CD4-positive, CD25-positive, alpha-beta regulatory T cell (primary cell): ENCODE measurements around the gene DNTTIP2. TPM values are rescaled to one million over a fixed set of nuclear protein-coding genes. Genes with fewer than 3 reads are reported as not detected.
A peak's percentile ranks its signal among the peaks of the same experiment; 100 is the strongest.

Source experiments
- ATAC-seq, 2 donors: fragments of 150-1000 bp; cut with Tn5 transposase; one replicate each; pipeline ENCODE4 v1.10.0; 2021; ENCODE audit warnings: low read depth in 2 of 2, moderate number of reproducible peaks in 2 of 2, moderate library complexity in 1 of 2
- DNase-seq, 3 donors: peaks; one replicate each; pipeline versions ENCODE4 v3.0.0 to v3.0.0-alpha.2; 2012 to 2022; ENCODE audit warnings: mixed read lengths in 1 of 3
- H3K27ac ChIP-seq: one replicate; pipeline ENCODE4 v1.7.0; 2013; ENCODE audit warnings: mild to moderate bottlenecking, low read length; ENCODE audit not compliant: insufficient read depth, poor library complexity, severe bottlenecking
- H3K27me3 ChIP-seq: one replicate; pipeline ENCODE4 v1.7.0; 2013; ENCODE audit warnings: low read length; ENCODE audit not compliant: control insufficient read depth, insufficient read depth
- H3K36me3 ChIP-seq: one replicate; pipeline ENCODE4 v1.7.0; 2013; ENCODE audit warnings: mild to moderate bottlenecking, low read length, moderate library complexity; ENCODE audit not compliant: control insufficient read depth, insufficient read depth
- H3K4me1 ChIP-seq: 2 replicates; pipeline ENCODE4 v1.7.0; 2013; ENCODE audit warnings: mild to moderate bottlenecking, low read length; ENCODE audit not compliant: insufficient read depth, control insufficient read depth, poor library complexity, severe bottlenecking
- H3K4me3 ChIP-seq: one replicate; pipeline ENCODE4 v1.7.0; 2013; ENCODE audit warnings: low read depth, mild to moderate bottlenecking, low read length, moderate library complexity
- H3K9me3 ChIP-seq, 2 experiments: 1 replicate in 1 of 2; 2 replicates in 1 of 2; pipeline ENCODE4 v1.7.0; 2013; ENCODE audit warnings: low read length in 2 of 2, mild to moderate bottlenecking in 1 of 2, moderate library complexity in 1 of 2; ENCODE audit not compliant: control insufficient read depth in 2 of 2
- H3K27ac Mint-ChIP-seq, 3 donors: one replicate each; pipeline ENCODE4 v1.8.0; 2020 to 2022; ENCODE audit warnings: mild to moderate bottlenecking in 3 of 3, mixed read lengths in 3 of 3, moderate library complexity in 2 of 3
- H3K27me3 Mint-ChIP-seq: one replicate; pipeline ENCODE4 v1.8.0; 2022; ENCODE audit warnings: mild to moderate bottlenecking, mixed read lengths
- H3K36me3 Mint-ChIP-seq: one replicate; pipeline ENCODE4 v1.8.0; 2020; ENCODE audit warnings: mixed read lengths
- H3K4me1 Mint-ChIP-seq, 4 donors: one replicate each; pipeline ENCODE4 v1.8.0; 2020 to 2022; ENCODE audit warnings: mixed read lengths in 4 of 4, mild to moderate bottlenecking in 1 of 4
- H3K4me3 Mint-ChIP-seq, 4 donors: one replicate each; pipeline ENCODE4 v1.8.0; 2020 to 2022; ENCODE audit warnings: mild to moderate bottlenecking in 4 of 4, mixed read lengths in 4 of 4, moderate library complexity in 3 of 4
- H3K9me3 Mint-ChIP-seq, 7 donors: one replicate each; pipeline ENCODE4 v1.8.0; 2020 to 2022; ENCODE audit warnings: mixed read lengths in 7 of 7, mild to moderate bottlenecking in 3 of 7, moderate library complexity in 2 of 7
- polyA plus RNA-seq, 4 donors: library from polyadenylated mRNA; unstranded; fragments of 300-500 nt; fragmentation: Illumina TruSeq; gene quantifications; one replicate each; pipeline ENCODE4 v1.2.3, GENCODE V29; 2021
- total RNA-seq: library from RNA; stranded (reverse); gene quantifications from one replicate; pipeline ENCODE4 v1.2.3, GENCODE V29; 2022

Gene DNTTIP2
- total and polyA plus RNA-seq, 5 donors from 2014 or later = 70.4 to 87.2 (median 74.2) TPM

DNA sequence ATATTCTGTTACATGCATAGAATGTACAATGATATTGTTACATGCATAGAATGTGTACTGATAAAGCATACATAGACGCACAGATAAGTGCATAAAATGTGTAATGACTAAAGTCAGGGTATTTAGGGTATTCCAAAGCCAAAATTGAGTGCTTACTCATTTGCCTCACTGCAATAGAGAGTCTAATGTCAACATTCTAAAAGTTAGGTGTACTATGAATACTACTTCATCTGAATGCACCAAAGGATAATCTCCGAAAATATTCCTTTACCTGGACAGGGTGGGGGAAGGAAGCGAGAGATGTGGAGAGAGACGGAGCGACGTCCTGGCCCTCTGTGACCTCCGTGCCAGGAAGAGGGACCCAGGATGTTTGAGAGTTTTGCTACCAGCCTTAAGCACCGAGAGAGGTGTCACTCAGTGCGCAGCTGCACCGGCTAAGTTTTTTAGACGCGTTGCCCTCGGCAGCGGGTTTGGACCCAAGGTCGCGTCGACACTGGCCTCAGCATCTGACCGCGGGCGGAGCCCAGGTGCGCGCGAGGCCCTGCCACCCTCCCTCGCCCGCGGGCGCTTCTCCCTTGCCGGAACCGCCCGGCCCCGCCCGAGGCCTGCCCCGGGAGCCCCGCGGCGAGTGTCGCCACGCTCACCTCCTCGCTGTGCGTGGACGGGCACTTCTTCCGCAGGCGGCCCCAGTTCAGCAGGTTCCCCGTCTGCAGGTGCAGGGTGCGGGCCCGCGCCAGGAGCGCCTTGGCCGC is 29.6 kb upstream of the DNTTIP2 start:
- H3K27me3 ChIP-seq = no peaks in the 10 kb centered on the region
- H3K9me3 ChIP-seq = no peaks in the 10 kb centered on the region
- peaks cover 24% of the 10 kb centered on the region for H3K4me1 ChIP-seq
- peak; percentile 38 to 48 for ATAC-seq
- Mint-ChIP-seq H3K36me3 (no peaks in the 10 kb centered on the region), H3K4me3 (peak overlapping the region; percentile 87 to 94 (median 88)), H3K27me3 (peaks cover 14% of the 10 kb centered on the region), H3K27ac (peak overlapping the region; percentile 66 to 90 (median 81)), H3K9me3 (no peaks in the 10 kb centered on the region), H3K4me1 (peaks cover 22 to 40% (median 27%) of the 10 kb centered on the region in 4 donors)
- H3K27ac ChIP-seq = peak overlapping the region; percentile 57
- peak overlapping the region; percentile 86 for H3K4me3 ChIP-seq
- DNase-seq = peak; percentile 41 to 76 (median 57)
- no peaks in the 10 kb centered on the region for H3K36me3 ChIP-seq

DNA sequence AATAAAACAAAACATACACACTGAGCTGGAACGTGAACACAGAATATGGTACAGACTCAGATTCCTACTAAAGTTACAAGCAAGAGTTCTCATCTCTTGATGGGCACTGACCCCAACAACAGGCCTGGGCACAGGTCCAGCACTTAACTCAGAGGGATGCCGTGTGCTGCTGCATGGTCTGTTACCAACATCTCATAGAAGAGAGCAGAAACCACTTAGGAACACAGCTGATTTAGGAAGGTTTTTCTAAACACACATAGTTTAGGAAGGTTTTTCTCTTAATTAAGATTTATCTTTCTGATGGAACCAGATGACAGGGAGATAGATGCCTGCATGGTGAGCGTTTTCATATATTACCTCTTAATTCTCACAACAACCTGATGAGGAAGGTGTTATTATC is 28.7 kb upstream of the DNTTIP2 start:
- H3K27me3 ChIP-seq = no peaks in the 10 kb centered on the region
- no peaks in the 10 kb centered on the region for H3K36me3 ChIP-seq
- no peak overlapping the region for H3K27ac ChIP-seq
- H3K27me3 Mint-ChIP-seq = peaks cover 6% of the 10 kb centered on the region
- H3K36me3 Mint-ChIP-seq = no peaks in the 10 kb centered on the region
- H3K27ac Mint-ChIP-seq = peak overlapping the region in 2 of 3 donors; percentile 52 to 85
- peaks cover 24% of the 10 kb centered on the region for H3K4me1 ChIP-seq
- ATAC-seq (no peak), DNase-seq (no peak)
- no peaks in the 10 kb centered on the region for H3K9me3 Mint-ChIP-seq
- peak overlapping the region; percentile 81 to 88 (median 87) for H3K4me3 Mint-ChIP-seq
- H3K4me1 Mint-ChIP-seq = peaks cover 22 to 40% (median 29%) of the 10 kb centered on the region in 4 donors
- H3K4me3 ChIP-seq = peak overlapping the region; percentile 86
- no peaks in the 10 kb centered on the region for H3K9me3 ChIP-seq

DNA sequence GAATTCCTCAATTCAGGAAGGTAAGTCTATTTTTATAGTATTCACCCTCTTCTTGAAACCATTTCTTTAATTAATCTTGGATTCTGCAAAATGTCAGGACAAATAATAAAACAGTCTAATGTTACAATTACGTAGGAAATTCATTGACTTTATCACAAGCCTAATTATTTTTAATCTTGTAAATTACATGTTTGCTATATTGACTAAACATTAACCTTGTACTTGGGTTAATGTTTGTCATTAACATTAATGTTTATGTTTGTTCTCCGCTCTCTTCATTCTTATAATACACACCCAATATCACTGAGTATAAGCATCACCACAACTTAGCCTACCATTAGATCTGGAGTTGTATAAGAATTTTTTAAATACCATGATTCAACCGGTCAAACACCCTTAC is 27.5 kb upstream of the DNTTIP2 start:
- H3K27ac ChIP-seq = no peak overlapping the region
- peak overlapping the region in 2 of 4 donors; percentile 8 to 81 for H3K4me3 Mint-ChIP-seq
- no peak overlapping the region for H3K4me3 ChIP-seq
- H3K27me3 ChIP-seq = no peaks in the 10 kb centered on the region
- no peaks in the 10 kb centered on the region for H3K36me3 ChIP-seq
- no peaks in the 10 kb centered on the region for H3K9me3 ChIP-seq
- H3K9me3 Mint-ChIP-seq = no peaks in the 10 kb centered on the region
- peaks cover 24% of the 10 kb centered on the region for H3K4me1 ChIP-seq
- H3K36me3 Mint-ChIP-seq = no peaks in the 10 kb centered on the region
- DNase-seq (no peak), ATAC-seq (no peak)
- no peaks in the 10 kb centered on the region for H3K27me3 Mint-ChIP-seq
- H3K27ac Mint-ChIP-seq = no peak overlapping the region
- peaks cover 22 to 40% (median 31%) of the 10 kb centered on the region in 4 donors for H3K4me1 Mint-ChIP-seq

DNA sequence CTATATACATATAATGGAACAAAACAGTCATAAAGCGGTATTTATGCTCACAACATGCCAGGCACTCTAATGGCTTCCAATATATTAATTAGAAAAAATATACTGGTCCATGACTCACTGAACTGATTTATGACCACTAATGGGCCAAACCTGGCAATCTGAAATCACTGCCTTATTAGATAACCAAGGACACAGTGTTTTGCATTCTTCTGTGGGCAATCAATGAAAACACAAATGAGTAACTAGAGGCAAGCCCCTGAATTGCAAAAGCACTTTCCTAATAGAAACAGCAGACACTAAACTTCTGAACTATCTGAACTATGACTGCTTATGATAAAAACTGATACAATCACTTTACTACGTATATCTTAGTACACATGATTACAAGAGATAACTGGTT is 26.7 kb upstream of the DNTTIP2 start:
- H3K36me3 ChIP-seq = peaks cover 6% of the 10 kb centered on the region
- H3K4me1 ChIP-seq = peaks cover 24% of the 10 kb centered on the region
- no peaks in the 10 kb centered on the region for H3K27me3 Mint-ChIP-seq
- no peaks in the 10 kb centered on the region for H3K9me3 ChIP-seq
- peaks cover 4% of the 10 kb centered on the region for H3K36me3 Mint-ChIP-seq
- no peaks in the 10 kb centered on the region for H3K27me3 ChIP-seq
- DNase-seq (no peak), ATAC-seq (no peak)
- no peak overlapping the region for H3K27ac Mint-ChIP-seq
- H3K27ac ChIP-seq = no peak overlapping the region
- peak overlapping the region in 1 of 4 donors; percentile 29 for H3K4me3 Mint-ChIP-seq
- H3K9me3 Mint-ChIP-seq = no peaks in the 10 kb centered on the region
- H3K4me1 Mint-ChIP-seq = peaks cover 22 to 40% (median 31%) of the 10 kb centered on the region in 4 donors
- no peak overlapping the region for H3K4me3 ChIP-seq

DNA sequence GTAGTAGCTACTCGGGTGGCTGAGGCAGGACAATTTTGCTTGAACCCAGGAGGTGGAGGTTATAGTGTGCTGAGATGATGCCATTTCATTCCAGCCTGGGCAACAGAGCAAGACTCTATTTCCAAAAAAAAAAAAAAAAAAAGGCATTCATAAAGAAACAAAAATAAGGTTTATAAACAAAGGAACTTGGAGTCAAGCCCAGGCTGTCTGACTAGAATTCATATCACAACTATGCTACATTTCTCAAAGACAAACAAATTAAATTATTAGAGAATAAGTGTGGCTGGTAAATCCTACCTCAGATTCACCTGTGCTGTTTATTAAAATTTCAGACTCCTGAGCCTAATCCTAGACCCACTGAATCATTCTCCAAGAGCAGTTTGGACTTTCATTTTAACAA is 26.0 kb upstream of the DNTTIP2 start:
- Histone ChIP-seq H3K4me3 (no peak overlapping the region), H3K9me3 (no peaks in the 10 kb centered on the region), H3K4me1 (peaks cover 22% of the 10 kb centered on the region), H3K27ac (no peak overlapping the region), H3K27me3 (no peaks in the 10 kb centered on the region), H3K36me3 (peaks cover 8% of the 10 kb centered on the region)
- H3K27ac Mint-ChIP-seq = no peak overlapping the region
- ATAC-seq = no peak
- H3K9me3 Mint-ChIP-seq = no peaks in the 10 kb centered on the region
- DNase-seq = no peak
- peaks cover 21 to 37% (median 30%) of the 10 kb centered on the region in 4 donors for H3K4me1 Mint-ChIP-seq
- H3K4me3 Mint-ChIP-seq = no peak overlapping the region
- H3K27me3 Mint-ChIP-seq = no peaks in the 10 kb centered on the region
- peaks cover 6% of the 10 kb centered on the region for H3K36me3 Mint-ChIP-seq

DNA sequence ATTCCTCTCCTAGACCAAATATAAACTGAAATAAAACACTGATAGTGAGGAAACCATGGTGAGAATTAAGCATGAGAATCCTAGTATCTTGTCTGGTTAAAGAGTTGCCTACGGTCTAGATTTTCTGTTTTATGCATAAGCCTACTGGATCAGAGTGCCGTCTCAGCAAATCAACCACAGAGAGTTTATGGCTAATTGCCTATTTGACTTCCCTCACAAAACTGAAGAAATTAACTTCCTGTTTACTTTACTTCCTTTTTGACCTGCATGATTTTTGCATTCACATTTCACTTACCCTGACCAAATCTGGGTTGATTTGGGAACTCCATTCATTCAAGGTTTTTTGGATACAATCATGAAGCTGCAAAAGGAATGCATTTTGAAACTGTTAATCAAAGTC is 25.2 kb upstream of the DNTTIP2 start:
- Mint-ChIP-seq H3K4me1 (peaks cover 16 to 32% (median 26%) of the 10 kb centered on the region in 4 donors), H3K4me3 (no peak overlapping the region), H3K36me3 (peaks cover 8% of the 10 kb centered on the region), H3K27me3 (no peaks in the 10 kb centered on the region), H3K27ac (peak overlapping the region in 1 of 3 donors; percentile 38), H3K9me3 (no peaks in the 10 kb centered on the region)
- Histone ChIP-seq H3K4me3 (no peak overlapping the region), H3K36me3 (peaks cover 11% of the 10 kb centered on the region), H3K27me3 (no peaks in the 10 kb centered on the region), H3K27ac (no peak overlapping the region), H3K4me1 (peaks cover 19% of the 10 kb centered on the region), H3K9me3 (no peaks in the 10 kb centered on the region)
- DNase-seq (peak in 1 of 3 donors; percentile 21), ATAC-seq (no peak)

DNA sequence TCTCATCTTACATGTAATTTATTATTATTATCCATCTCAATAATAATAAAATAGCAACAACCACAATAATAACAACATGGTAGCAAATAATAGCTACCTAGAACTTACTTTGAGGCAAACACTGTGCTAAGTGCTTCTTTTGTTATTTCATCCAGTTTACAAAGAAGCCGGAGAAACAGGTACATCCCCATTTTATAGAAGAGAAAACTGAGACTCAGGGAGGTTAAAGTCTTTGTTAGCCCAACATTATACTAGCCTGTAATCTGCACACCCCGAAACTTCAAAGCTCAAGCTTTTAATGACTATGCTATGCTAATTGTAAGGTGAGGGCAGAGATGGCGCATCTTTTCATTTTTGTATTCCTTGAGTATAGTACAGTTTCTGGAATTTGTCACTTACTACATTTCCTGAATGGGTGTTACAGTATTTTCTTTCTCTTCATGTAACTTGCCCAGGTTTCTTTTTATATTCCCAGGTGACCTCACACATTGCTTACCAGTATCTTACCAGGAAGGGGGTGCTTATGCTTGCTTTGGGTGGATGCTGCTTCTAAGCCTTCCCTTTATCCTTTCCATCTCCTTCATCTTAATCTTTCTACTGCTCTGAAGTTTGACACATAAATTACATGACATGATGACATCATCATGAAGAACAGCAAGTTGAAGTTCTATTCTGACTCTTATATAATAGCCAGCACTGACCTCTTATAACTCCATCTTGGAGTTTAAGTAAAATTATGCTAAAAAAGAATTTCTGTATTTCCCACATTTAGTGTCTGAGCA is 21.9 kb upstream of the DNTTIP2 start:
- ATAC-seq (no peak), DNase-seq (no peak)
- H3K9me3 Mint-ChIP-seq = no peaks in the 10 kb centered on the region
- H3K27ac Mint-ChIP-seq = no peak overlapping the region
- no peaks in the 10 kb centered on the region for H3K27me3 Mint-ChIP-seq
- no peaks in the 10 kb centered on the region for H3K27me3 ChIP-seq
- H3K27ac ChIP-seq = no peak overlapping the region
- H3K36me3 Mint-ChIP-seq = peaks cover 11% of the 10 kb centered on the region
- peaks cover 15% of the 10 kb centered on the region for H3K36me3 ChIP-seq
- no peak overlapping the region for H3K4me3 Mint-ChIP-seq
- no peaks in the 10 kb centered on the region for H3K9me3 ChIP-seq
- H3K4me3 ChIP-seq = no peak overlapping the region
- H3K4me1 ChIP-seq = peaks cover 10% of the 10 kb centered on the region
- H3K4me1 Mint-ChIP-seq = peaks cover 10 to 16% (median 13%) of the 10 kb centered on the region in 4 donors
